ENCODE measurements around the gene GALNT1. TPM values are rescaled to one million over a fixed set of nuclear protein-coding genes. Genes with fewer than 3 reads are reported as not detected.
A peak's percentile ranks its signal among the peaks of the same experiment; 100 is the strongest.

The GALNT1 gene
- total and polyA plus RNA-seq, 2 of the 4 experiments (the other 2 are of a cell fraction) = 24.9 to 43.9 TPM

DNA sequence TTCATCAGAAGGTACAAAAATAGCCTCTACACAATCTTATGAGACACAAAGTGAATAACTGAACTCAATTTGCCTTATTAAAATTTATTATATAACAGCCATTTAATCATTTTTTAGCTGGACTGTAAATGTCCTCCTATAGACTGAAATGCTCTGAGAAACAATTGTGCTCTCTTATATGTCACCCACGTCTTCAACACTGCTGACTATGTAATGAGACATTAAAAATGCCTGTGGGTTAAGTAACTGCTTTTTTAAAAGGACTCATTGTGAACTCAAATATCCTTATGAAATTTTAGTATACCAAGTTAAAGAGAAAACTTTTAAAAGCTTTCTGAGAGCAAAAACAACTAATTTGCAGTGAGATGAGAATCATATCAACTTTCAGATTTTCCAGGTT lies 10.4 kb upstream of the GALNT1 start:
- Histone ChIP-seq H3K23ac (ENCODE audit: low read depth, low read length) (no peak overlapping the region), H2BK120ac (ENCODE audit: low read depth, low read length) (no peak overlapping the region), H3K9me1 (ENCODE audit: insufficient read depth, low read length) (peaks cover 3% of the 10 kb centered on the region; the same call in 1 of the 2 replicates), H3K27me3 (ENCODE audit: control insufficient read depth, insufficient read depth, low read length) (no peaks in the 10 kb centered on the region; the same call in 1 of the 2 replicates), H2BK15ac (ENCODE audit: low read depth, low read length) (no peak overlapping the region), H3K4ac (ENCODE audit: low read depth, low read length) (no peak overlapping the region), H4K91ac (ENCODE audit: insufficient read depth, low read depth, low read length) (no peak overlapping the region), H2AK9ac (replicated peaks; ENCODE audit: low read depth, low read length, poor library complexity) (no peak overlapping the region), H3K27ac (ENCODE audit: insufficient read depth, low read length) (no peak overlapping the region), H3K9ac (ENCODE audit: low read depth, low read length) (no peak overlapping the region), H4K5ac (ENCODE audit: low read depth, low read length) (no peak overlapping the region), H3K56ac (ENCODE audit: extremely low read depth, insufficient read depth, low read length) (no peak overlapping the region), H3K4me2 (ENCODE audit: low read depth, low read length) (peak overlapping the region; percentile 55; the same call in 1 of the 2 replicates), H4K8ac (ENCODE audit: low read depth in 2 of 2, low read length in 2 of 2) (no peak overlapping the region), H2BK5ac (ENCODE audit: low read depth, low read length, poor library complexity, severe bottlenecking) (no peak overlapping the region), H3K4me1 (ENCODE audit: control insufficient read depth, insufficient read depth, low read length) (peaks cover 2% of the 10 kb centered on the region), H3K79me1 (ENCODE audit: low read depth in 1 of 2, low read length in 2 of 2) (no peaks in the 10 kb centered on the region), H2BK20ac (ENCODE audit: low read depth, low read length) (no peak overlapping the region), H3K14ac (replicated peaks; ENCODE audit: low read depth, low read length) (no peak overlapping the region), H3K36me3 (ENCODE audit: control insufficient read depth, insufficient read depth, low read length) (no peaks in the 10 kb centered on the region), H2AFZ (replicated peaks; ENCODE audit: low read length, poor library complexity) (no peak overlapping the region), H3K18ac (ENCODE audit: low read depth, low read length) (no peak overlapping the region), H3K4me3 (ENCODE audit: insufficient read depth, low read depth, low read length) (no peak overlapping the region), H4K20me1 (ENCODE audit: insufficient read depth, low read length) (no peaks in the 10 kb centered on the region), H3K9me3 (ENCODE audit: control insufficient read depth, insufficient read depth, low read length) (no peaks in the 10 kb centered on the region), H2AK5ac (ENCODE audit: low read depth, low read length) (no peak overlapping the region)
- POLR2A ChIA-PET (ENCODE audit: unreplicated experiment) = no interaction called here
- intact Hi-C loops (cut with micrococcal nuclease) (loop anchor here (5.0 to 10.0 kb wide), 2 partner anchors 39 to 76 kb away; partner anchors contain the start of gene INO80C), dilution Hi-C loops (cut with HindIII; ENCODE audit: low sequenced_read_pairs, unreplicated experiment) (no loop called here), in situ Hi-C loops (cut with MboI; ENCODE audit: low sequenced_read_pairs) (no loop called here)
- WGBS, 2 experiments (ENCODE audit: extremely low coverage in 2 of 2, insufficient read length in 1 of 2) = no CpG with 5 or more reads among the region's 1 CpG
- TF ChIP-seq, protein P1, sequence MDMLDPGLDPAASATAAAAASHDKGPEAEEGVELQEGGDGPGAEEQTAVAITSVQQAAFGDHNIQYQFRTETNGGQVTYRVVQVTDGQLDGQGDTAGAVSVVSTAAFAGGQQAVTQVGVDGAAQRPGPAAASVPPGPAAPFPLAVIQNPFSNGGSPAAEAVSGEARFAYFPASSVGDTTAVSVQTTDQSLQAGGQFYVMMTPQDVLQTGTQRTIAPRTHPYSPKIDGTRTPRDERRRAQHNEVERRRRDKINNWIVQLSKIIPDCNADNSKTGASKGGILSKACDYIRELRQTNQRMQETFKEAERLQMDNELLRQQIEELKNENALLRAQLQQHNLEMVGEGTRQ (IDR thresholded peaks at IDR 0.05; ENCODE audit: low read depth, low read length) = no peak
- no peak for TF ChIP-seq MAZ (IDR thresholded peaks at IDR 0.05; ENCODE audit: borderline replicate concordance, low read depth, low read length)
- TF ChIP-seq MXI1 (IDR thresholded peaks at IDR 0.05; ENCODE audit: borderline replicate concordance, low read depth, low read length) = no peak
- TF ChIP-seq ELK1 (IDR thresholded peaks at IDR 0.05; ENCODE audit: borderline replicate concordance, low read depth, low read length) = no peak
- TF ChIP-seq RFX5 (IDR thresholded peaks at IDR 0.05; ENCODE audit: low read depth, low read length) = no peak
- no peak for TF ChIP-seq FOS (IDR thresholded peaks at IDR 0.05; ENCODE audit: low read depth, low read length)
- no peak for TF ChIP-seq BHLHE40 (IDR thresholded peaks at IDR 0.05; ENCODE audit: low read depth, low read length)
- TF ChIP-seq RAD21 (IDR thresholded peaks at IDR 0.05; ENCODE audit: low read length) = no peak
- no peak for TF ChIP-seq POLR2A (IDR thresholded peaks at IDR 0.05; ENCODE audit: low read depth, low read length)
- TF ChIP-seq CEBPB (IDR thresholded peaks at IDR 0.05; ENCODE audit: low read depth, low read length) = no peak
- TF ChIP-seq CHD1 (IDR thresholded peaks at IDR 0.05; ENCODE audit: low read depth, low read length) = no peak
- TF ChIP-seq SMC3 (IDR thresholded peaks at IDR 0.05; ENCODE audit: low read depth, low read length) = no peak
- TF ChIP-seq MAFK (IDR thresholded peaks at IDR 0.05; ENCODE audit: low read depth, low read length) = no peak
- TF ChIP-seq RCOR1 (IDR thresholded peaks at IDR 0.05; ENCODE audit: insufficient replicate concordance, low read length) = no peak
- no peak for TF ChIP-seq NFE2L2 (IDR thresholded peaks at IDR 0.05; ENCODE audit: low read depth, low read length)
- no peak for TF ChIP-seq CTCF (conservative IDR thresholded peaks at IDR 0.05; ENCODE audit: low read depth, low read length)
- CTCF ChIA-PET = interaction anchor here (1.0 kb wide), 1 partner anchor 163 kb away, joined by 3 read pairs; no protein-coding TSS in a partner anchor
- no TSS peak for BruUV-seq (replicated peaks)
- ATAC-seq (ENCODE audit: low read depth) (peak; percentile 54; the same call in 1 of the 2 replicates), DNase-seq (peak; percentile 57)
